HUDEP-2 (cell line): ENCODE results near the gene OR5L1.

Source experiments
- DNase-seq, 76 experiments: peaks; one replicate each; lab custom pipeline; 2025; ENCODE audit not compliant: unreplicated experiment in 76 of 76; lab: John Stamatoyannopoulos, UW

OR5L1 gene

DNA sequence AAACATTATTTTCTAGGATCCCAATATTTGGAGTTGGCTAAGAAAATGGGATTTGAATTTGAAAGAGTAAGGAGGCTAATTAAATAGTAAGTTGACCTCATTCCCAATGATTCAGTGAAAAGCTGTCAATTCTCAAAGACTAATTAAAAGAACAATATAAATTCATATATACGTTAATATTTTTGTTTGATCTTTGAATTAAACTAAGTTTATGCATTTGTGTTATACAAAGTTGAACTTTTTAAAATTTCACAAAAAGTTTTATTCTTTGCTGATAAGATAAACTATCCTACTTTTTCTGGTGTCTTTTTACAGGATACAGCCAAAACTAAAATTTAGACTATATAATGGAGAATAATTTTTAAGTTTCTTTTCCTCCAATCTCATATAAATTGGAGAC, at the start of gene OR5L1:
OR5L1 (plus strand) TSS at position 301 of the 400 bp plus-strand sequence. CDS start 100 bp downstream, outside the sequence.
- DNase-seq = no peak

- no peak for DNase-seq
These were observed 38.0 kb upstream of the OR5L1 start, which contains the start of gene OR5D13 for GRCh38 chr11:55773138-55773537. OR5D13 (plus strand) TSS chr11:55773438; CDS start chr11:55773438, 0 bp downstream.

- no peak for DNase-seq
These were observed 19.6 kb upstream of the OR5L1 start for GRCh38 chr11:55791606-55792005.

- DNase-seq = no peak
These were observed 17.8 kb upstream of the OR5L1 start for GRCh38 chr11:55793321-55793720.

- no peak for DNase-seq
These were observed 15.9 kb upstream of the OR5L1 start, which contains the start of gene OR5D14 for GRCh38 chr11:55795256-55795655. OR5D14 (plus strand) TSS chr11:55795556; CDS start chr11:55795556, 0 bp downstream.

- DNase-seq = no peak
These were observed 4.9 kb upstream of the OR5L1 start for GRCh38 chr11:55806248-55806647.

GRCh38 chr11:55819330-55819729, 8.2 kb downstream of the OR5L1 start, which contains the start of gene OR5D18:
OR5D18 (plus strand) TSS chr11:55819630; CDS start chr11:55819630, 0 bp downstream.
- no peak for DNase-seq

DNA sequence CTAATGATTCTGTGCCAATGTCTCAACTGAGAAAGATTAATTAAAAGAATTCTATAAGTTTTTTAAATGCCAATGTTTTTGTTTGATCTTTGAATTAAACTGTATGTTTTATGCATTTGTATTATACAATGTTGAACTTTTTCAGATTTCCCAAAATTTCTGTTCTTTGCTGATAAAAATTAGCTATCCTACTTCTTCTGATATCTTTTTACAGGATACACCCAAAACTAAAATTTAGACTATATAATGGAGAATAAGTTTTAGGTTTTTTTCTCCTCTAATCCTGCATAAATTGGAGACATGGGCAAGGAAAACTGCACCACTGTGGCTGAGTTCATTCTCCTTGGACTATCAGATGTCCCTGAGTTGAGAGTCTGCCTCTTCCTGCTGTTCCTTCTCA, 15.8 kb downstream of the OR5L1 start, which contains the start of gene OR5L2:
OR5L2 (plus strand) TSS at position 301 of the 400 bp plus-strand sequence; CDS start at position 301, 0 bp downstream.
- DNase-seq = no peak

GRCh38 chr11:55838452-55838851, 27.3 kb downstream of the OR5L1 start, which contains the start of gene OR5D16:
OR5D16 (plus strand) TSS chr11:55838752; CDS start chr11:55838752, 0 bp downstream.
- no peak for DNase-seq

GRCh38 chr11:55847453-55847852, 36.3 kb downstream of the OR5L1 start:
- no peak for DNase-seq

DNA sequence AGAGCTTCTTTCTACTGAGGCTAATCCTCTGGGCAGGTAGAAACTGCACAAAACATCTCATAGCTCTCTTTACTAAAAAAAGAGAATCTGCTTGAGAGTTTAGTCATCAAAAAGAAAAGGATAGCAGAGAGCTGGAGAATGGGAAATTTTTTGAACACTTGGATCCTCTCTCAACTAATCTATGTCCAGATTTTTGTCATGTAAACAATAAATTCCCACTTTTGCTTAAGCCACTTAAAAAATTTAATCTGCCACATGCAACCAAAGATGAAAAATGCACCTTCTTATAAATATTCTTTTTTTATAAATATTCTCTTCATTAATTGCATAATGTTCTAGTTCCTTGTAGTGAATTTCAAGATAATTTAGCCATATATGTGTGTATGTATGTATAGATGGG, 37.9 kb downstream of the OR5L1 start:
- no peak for DNase-seq

- DNase-seq = no peak
These were observed 41.0 kb downstream of the OR5L1 start for GRCh38 chr11:55852141-55852540.

DNA sequence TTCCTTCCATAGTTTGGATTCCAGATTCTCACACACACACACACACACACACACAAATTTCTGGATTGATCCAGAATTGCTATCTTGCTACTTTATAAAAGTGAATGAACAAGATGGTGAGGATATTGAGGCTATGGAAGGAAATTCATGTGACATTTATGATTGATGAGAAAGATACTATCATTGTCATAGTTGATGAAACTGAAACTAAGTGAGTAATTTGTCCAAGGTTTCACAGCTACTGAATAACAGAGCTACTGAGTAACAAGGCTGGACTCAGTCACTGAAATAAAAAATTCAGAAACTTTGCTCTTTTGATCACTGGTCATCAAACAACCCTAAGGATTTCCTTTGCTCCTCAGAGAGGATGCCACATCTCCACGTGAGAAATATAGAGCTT, 43.5 kb downstream of the OR5L1 start:
- DNase-seq = no peak
